ENCODE measurements around the gene PHOSPHO1.

PHOSPHO1 gene

DNA sequence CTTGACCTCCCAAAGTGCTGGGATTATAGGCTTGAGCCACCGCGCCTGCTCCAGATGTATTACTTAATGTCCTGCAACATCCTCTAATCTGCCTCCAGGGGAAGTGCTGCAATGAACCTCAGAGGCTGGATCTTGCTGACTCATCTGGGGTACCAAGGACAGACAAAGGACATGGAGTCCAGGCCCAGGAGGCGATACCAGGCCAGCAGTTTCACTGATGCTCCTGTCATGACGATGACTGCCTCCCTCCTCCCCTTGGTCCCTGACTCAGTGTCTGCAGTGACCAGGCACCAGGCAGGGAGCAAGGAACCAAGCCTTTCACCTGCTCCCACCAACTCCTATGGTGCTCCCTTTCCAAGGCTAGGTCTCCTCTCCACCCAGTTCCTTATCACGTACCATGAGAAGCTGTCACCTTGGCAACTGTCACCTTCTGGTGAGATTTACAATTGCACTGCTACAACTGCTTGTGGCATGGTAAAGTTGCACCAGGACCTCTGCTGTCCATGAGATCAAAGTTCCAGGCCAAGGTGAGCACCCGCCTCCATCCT is 21.6 kb upstream of the PHOSPHO1 start:
- no peak overlapping the region for H3K27ac ChIP-seq
- TF ChIP-seq CTCF (conservative IDR thresholded peaks at IDR 0.05) = no peak
- TF ChIP-seq ZFX (IDR thresholded peaks at IDR 0.05) = no peak

GRCh38 chr17:49249890-49250522 is 19.4 kb upstream of the PHOSPHO1 start:
- no peak overlapping the region for H3K27ac ChIP-seq
- TF ChIP-seq CTCF (conservative IDR thresholded peaks at IDR 0.05) (no peak), ZFX (IDR thresholded peaks at IDR 0.05) (no peak)

DNA sequence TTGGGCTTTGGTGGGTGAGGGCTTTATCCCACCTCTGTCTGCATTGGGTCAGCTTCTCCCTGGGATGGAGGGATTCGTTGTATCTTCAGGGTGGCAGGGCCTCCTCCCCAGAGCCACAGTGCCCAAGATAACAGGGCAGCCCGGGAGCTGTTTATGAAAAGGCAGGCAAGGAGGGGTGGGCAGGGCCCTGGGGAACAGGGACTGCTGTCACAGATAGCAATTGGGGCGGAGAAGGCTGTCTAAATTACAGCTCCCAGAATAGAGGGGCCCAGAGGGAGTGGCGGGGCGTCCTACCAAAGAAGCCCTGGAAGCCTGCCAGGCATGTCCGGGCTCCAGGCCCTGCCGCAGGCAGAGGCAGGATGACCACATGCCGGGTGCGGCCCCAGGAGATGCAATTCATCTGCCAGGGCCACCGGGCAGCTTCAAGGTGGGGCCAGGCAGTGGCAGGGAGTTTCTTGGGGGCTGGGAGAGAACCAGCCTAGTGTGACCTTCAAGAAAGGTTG is 18.8 kb upstream of the PHOSPHO1 start:
- TF ChIP-seq ZFX (IDR thresholded peaks at IDR 0.05) = no peak
- H3K27ac ChIP-seq = no peak overlapping the region

GRCh38 chr17:49247944-49248343 is 17.4 kb upstream of the PHOSPHO1 start:
- H3K27ac ChIP-seq = no peak overlapping the region
- TF ChIP-seq CTCF (conservative IDR thresholded peaks at IDR 0.05) = no peak
- no peak for TF ChIP-seq ZFX (IDR thresholded peaks at IDR 0.05)

DNA sequence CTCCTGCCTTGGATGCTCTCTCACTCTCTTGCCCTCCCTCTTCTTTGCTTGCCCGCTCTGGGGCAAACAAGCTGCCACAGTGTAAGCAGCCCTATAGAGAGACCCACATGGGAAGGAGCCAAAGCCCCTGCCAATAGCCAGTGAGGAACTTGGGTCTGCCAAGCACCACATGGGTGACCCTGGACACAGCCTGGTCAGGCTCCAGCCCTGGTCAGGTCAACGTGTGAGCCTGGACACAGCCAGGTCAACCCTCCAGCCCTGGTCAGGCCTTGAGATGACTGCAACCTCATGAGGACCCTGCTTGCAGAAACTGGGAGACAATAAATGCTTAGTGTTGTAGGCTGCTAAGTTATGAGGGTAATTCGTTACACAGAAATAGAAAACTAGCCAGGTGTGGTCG is 14.3 kb upstream of the PHOSPHO1 start:
- TF ChIP-seq CTCF (conservative IDR thresholded peaks at IDR 0.05) (no peak), ZFX (IDR thresholded peaks at IDR 0.05) (no peak)
- no peak overlapping the region for H3K27ac ChIP-seq

- H3K27ac ChIP-seq = no peak overlapping the region
- TF ChIP-seq ZFX (IDR thresholded peaks at IDR 0.05) (no peak), CTCF (conservative IDR thresholded peaks at IDR 0.05) (no peak)
Observed at GRCh38 chr17:49242813-49243212, 12.2 kb upstream of the PHOSPHO1 start.

DNA sequence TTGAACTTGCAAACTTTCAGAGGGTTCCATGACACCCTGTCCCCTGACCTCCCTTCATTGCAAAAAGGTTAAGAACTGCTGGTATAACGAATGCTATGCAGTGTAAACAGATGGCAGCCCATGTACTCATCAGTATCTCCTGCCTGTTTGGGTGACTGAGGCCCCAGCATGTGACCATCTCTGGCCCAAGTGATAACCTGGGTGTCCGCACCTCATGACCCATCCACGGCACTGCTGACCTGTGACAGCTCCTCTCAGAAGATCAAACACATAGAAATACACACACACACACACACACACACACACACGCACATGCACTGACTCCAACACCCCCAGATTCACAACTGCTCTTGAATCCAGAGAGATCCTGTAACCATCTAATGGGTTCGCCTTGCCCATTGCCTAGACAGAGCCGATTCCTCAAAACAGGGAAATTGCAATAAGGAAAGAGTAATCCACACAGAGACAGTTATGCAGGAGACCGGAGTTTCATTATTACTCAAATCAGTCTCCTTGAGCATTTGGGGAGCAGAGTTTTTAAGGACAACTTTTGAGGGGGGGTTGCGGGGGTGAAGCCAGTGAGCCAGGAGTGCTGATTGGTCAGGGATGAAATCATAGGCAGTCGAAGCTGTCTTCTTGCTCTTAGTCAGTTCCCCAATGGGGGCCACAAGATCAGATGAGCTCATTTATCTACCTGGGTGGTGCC is 11.3 kb upstream of the PHOSPHO1 start:
- no peak overlapping the region for H3K27ac ChIP-seq
- TF ChIP-seq ZFX (IDR thresholded peaks at IDR 0.05) = no peak
- no peak for TF ChIP-seq CTCF (conservative IDR thresholded peaks at IDR 0.05)

All from C4-2B (cell line).